ENCODE measurements around the gene MAPK14.
A peak's percentile ranks its signal among the peaks of the same experiment; 100 is the strongest.

MAPK14 gene

GRCh38 chr6:36067374-36068011, 39.9 kb downstream of the MAPK14 start:
- no peak for TF ChIP-seq RAD21 (IDR thresholded peaks at IDR 0.05; ENCODE audit: low read depth)
- TF ChIP-seq EP300 (IDR thresholded peaks at IDR 0.05; ENCODE audit: borderline replicate concordance): no peak
- no peak for TF ChIP-seq TAF1 (IDR thresholded peaks at IDR 0.05; ENCODE audit: low read depth)
- TF ChIP-seq NFIC (IDR thresholded peaks at IDR 0.05): no peak
- no peak for TF ChIP-seq YY1 (IDR thresholded peaks at IDR 0.05; ENCODE audit: low read depth)
- TF ChIP-seq REST (IDR thresholded peaks at IDR 0.05; ENCODE audit: low read depth): no peak
- TF ChIP-seq CEBPB (IDR thresholded peaks at IDR 0.05): no peak

- TF ChIP-seq REST (IDR thresholded peaks at IDR 0.05; ENCODE audit: low read depth): no peak
- no peak for TF ChIP-seq TAF1 (IDR thresholded peaks at IDR 0.05; ENCODE audit: low read depth)
- TF ChIP-seq FOXM1 (IDR thresholded peaks at IDR 0.05; ENCODE audit: borderline replicate concordance, low read depth): no peak
- TF ChIP-seq CEBPB (IDR thresholded peaks at IDR 0.05): no peak
- TF ChIP-seq EP300 (IDR thresholded peaks at IDR 0.05; ENCODE audit: borderline replicate concordance): no peak
- no peak for TF ChIP-seq MAX (IDR thresholded peaks at IDR 0.05)
Observed at GRCh38 chr6:36068012-36068392, 40.4 kb downstream of the MAPK14 start.

- TF ChIP-seq YY1 (IDR thresholded peaks at IDR 0.05; ENCODE audit: low read depth) (no peak), ZBTB7A (IDR thresholded peaks at IDR 0.05; ENCODE audit: low read depth) (no peak), REST (IDR thresholded peaks at IDR 0.05; ENCODE audit: low read depth) (peak; percentile 54)
Observed at GRCh38 chr6:36068586-36068985, 41.0 kb downstream of the MAPK14 start.

- no peak for TF ChIP-seq TEAD4 (IDR thresholded peaks at IDR 0.05)
- TF ChIP-seq USF1 (IDR thresholded peaks at IDR 0.05): no peak
- TF ChIP-seq EP300 (IDR thresholded peaks at IDR 0.05; ENCODE audit: borderline replicate concordance): no peak
- no peak for TF ChIP-seq TCF12 (IDR thresholded peaks at IDR 0.05; ENCODE audit: low read depth)
- no peak for TF ChIP-seq CREB1 (IDR thresholded peaks at IDR 0.05; ENCODE audit: low read depth)
- no peak for TF ChIP-seq FOXM1 (IDR thresholded peaks at IDR 0.05; ENCODE audit: borderline replicate concordance, low read depth)
- no peak for TF ChIP-seq ZBTB7A (IDR thresholded peaks at IDR 0.05; ENCODE audit: low read depth)
- no peak for TF ChIP-seq MAX (IDR thresholded peaks at IDR 0.05)
- no peak for TF ChIP-seq CEBPB (IDR thresholded peaks at IDR 0.05)
- no peak for TF ChIP-seq RAD21 (IDR thresholded peaks at IDR 0.05; ENCODE audit: low read depth)
- TF ChIP-seq YY1 (IDR thresholded peaks at IDR 0.05; ENCODE audit: low read depth): no peak
- no peak for TF ChIP-seq REST (IDR thresholded peaks at IDR 0.05; ENCODE audit: low read depth)
- TF ChIP-seq TAF1 (IDR thresholded peaks at IDR 0.05; ENCODE audit: low read depth): no peak
- TF ChIP-seq EGR1 (IDR thresholded peaks at IDR 0.05): no peak
- no peak for TF ChIP-seq NFIC (IDR thresholded peaks at IDR 0.05)
Observed at GRCh38 chr6:36069573-36069972, 42.0 kb downstream of the MAPK14 start.

All from Ishikawa (cell line).